ENCODE data around the gene LRRK1. TPM values are rescaled to one million over a fixed set of nuclear protein-coding genes. Genes with fewer than 3 reads are reported as not detected.

Gene LRRK1
- total and polyA plus RNA-seq, 2 of the 13 experiments (the other 11 are each of a cell fraction or from before 2014, with no cell fraction given) = 0.13 to 1.2 TPM

DNA sequence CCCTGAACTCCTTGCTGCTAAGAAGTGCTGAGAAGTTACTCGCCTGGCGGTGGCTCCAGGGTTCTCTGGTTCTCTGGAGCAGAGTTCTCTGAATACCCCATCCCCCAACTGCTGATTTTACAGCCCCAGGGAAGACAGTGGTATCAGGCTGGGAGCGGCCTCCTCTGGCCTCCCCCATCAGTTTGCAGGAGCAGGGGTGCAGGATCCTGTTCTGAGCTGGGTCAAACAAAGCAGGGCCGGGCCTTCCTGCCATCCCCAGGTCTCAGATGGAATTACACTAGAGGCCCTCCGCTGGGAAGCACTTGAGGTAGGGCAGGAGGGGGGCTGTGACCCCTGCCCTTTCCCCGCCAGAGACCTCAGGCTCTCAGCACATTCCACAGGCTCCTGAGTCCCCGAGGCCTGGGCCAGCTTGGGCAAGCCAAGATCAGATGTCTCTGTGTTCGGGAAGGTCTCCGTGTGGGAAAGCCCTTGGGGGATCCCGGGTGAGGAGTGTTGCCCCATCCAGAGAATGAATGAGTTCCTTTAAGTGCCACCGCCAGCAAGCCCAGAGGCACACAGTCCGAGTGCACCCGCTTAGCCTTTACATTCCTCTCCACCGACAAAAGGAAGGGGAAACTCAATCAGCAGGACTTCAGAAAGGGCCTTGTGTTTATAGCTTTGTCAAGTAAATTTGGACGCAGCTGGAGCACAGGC lies 149.9 kb downstream of the LRRK1 start (continued):
- TF ChIP-seq IRF9 (CRISPR knock-in tag; IDR thresholded peaks at IDR 0.05; ENCODE audit: borderline replicate concordance) = 0 out of 2 replicates have a peak, but pooled peaks have one; percentile 25
- no peak for TF ChIP-seq RBM39 (IDR thresholded peaks at IDR 0.05; ENCODE audit: low read depth, low read length, poor library complexity, severe bottlenecking)
- TF ChIP-seq THRA (CRISPR knock-in tag; IDR thresholded peaks at IDR 0.05; ENCODE audit: borderline replicate concordance) = peak; percentile 14; the same call in 1 of the 2 replicates
- no peak for TF ChIP-seq WIZ (CRISPR knock-in tag; IDR thresholded peaks at IDR 0.05)
- TF ChIP-seq, protein P1, sequence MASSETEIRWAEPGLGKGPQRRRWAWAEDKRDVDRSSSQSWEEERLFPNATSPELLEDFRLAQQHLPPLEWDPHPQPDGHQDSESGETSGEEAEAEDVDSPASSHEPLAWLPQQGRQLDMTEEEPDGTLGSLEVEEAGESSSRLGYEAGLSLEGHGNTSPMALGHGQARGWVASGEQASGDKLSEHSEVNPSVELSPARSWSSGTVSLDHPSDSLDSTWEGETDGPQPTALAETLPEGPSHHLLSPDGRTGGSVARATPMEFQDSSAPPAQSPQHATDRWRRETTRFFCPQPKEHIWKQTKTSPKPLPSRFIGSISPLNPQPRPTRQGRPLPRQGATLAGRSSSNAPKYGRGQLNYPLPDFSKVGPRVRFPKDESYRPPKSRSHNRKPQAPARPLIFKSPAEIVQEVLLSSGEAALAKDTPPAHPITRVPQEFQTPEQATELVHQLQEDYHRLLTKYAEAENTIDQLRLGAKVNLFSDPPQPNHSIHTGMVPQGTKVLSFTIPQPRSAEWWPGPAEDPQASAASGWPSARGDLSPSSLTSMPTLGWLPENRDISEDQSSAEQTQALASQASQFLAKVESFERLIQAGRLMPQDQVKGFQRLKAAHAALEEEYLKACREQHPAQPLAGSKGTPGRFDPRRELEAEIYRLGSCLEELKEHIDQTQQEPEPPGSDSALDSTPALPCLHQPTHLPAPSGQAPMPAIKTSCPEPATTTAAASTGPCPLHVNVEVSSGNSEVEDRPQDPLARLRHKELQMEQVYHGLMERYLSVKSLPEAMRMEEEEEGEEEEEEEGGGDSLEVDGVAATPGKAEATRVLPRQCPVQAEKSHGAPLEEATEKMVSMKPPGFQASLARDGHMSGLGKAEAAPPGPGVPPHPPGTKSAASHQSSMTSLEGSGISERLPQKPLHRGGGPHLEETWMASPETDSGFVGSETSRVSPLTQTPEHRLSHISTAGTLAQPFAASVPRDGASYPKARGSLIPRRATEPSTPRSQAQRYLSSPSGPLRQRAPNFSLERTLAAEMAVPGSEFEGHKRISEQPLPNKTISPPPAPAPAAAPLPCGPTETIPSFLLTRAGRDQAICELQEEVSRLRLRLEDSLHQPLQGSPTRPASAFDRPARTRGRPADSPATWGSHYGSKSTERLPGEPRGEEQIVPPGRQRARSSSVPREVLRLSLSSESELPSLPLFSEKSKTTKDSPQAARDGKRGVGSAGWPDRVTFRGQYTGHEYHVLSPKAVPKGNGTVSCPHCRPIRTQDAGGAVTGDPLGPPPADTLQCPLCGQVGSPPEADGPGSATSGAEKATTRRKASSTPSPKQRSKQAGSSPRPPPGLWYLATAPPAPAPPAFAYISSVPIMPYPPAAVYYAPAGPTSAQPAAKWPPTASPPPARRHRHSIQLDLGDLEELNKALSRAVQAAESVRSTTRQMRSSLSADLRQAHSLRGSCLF (CRISPR knock-in tag; IDR thresholded peaks at IDR 0.05; ENCODE audit: borderline replicate concordance) = no peak
- 0 out of 2 replicates have a peak, but pooled peaks have one; percentile 17 for TF ChIP-seq GATAD1 (CRISPR knock-in tag; IDR thresholded peaks at IDR 0.05)
- TF ChIP-seq NCOA2 (CRISPR knock-in tag; IDR thresholded peaks at IDR 0.05) = peak; percentile 50; the same call in 1 of the 2 replicates
- TF ChIP-seq ZBTB25 (CRISPR knock-in tag; IDR thresholded peaks at IDR 0.05) = peak; percentile 57
- TF ChIP-seq FOXP4 (CRISPR knock-in tag; IDR thresholded peaks at IDR 0.05) = peak; percentile 65; the same call in 1 of the 2 replicates
- TF ChIP-seq SMC3 (IDR thresholded peaks at IDR 0.05; ENCODE audit: low read length) = peak; percentile 21
- 0 out of 2 replicates have a peak, but pooled peaks have one; percentile 33 for TF ChIP-seq ZNF788 (CRISPR knock-in tag; IDR thresholded peaks at IDR 0.05; ENCODE audit: borderline replicate concordance)
- TF ChIP-seq TOE1 (CRISPR knock-in tag; IDR thresholded peaks at IDR 0.05) = no peak
- peak; percentile 77; the same call in 1 of the 2 replicates for TF ChIP-seq TARDBP (CRISPR knock-in tag; IDR thresholded peaks at IDR 0.05)
- no peak for TF ChIP-seq ZNF672 (CRISPR knock-in tag; IDR thresholded peaks at IDR 0.05)
- peak; percentile 55; the same call in 1 of the 2 replicates for TF ChIP-seq ZNF205 (CRISPR knock-in tag; IDR thresholded peaks at IDR 0.05)
- 0 out of 2 replicates have a peak, but pooled peaks have one; percentile 20 for TF ChIP-seq ZNF761 (CRISPR knock-in tag; conservative IDR thresholded peaks at IDR 0.05)
